NCI-H82 treated with DMSO at 0.1 percent for 48 hours (cell line): ENCODE results near the gene CBLB.

Experiments
- DNase-seq: peaks from one replicate; lab custom pipeline; 2025; ENCODE audit not compliant: unreplicated experiment; lab: John Stamatoyannopoulos, UW

The CBLB gene

DNA sequence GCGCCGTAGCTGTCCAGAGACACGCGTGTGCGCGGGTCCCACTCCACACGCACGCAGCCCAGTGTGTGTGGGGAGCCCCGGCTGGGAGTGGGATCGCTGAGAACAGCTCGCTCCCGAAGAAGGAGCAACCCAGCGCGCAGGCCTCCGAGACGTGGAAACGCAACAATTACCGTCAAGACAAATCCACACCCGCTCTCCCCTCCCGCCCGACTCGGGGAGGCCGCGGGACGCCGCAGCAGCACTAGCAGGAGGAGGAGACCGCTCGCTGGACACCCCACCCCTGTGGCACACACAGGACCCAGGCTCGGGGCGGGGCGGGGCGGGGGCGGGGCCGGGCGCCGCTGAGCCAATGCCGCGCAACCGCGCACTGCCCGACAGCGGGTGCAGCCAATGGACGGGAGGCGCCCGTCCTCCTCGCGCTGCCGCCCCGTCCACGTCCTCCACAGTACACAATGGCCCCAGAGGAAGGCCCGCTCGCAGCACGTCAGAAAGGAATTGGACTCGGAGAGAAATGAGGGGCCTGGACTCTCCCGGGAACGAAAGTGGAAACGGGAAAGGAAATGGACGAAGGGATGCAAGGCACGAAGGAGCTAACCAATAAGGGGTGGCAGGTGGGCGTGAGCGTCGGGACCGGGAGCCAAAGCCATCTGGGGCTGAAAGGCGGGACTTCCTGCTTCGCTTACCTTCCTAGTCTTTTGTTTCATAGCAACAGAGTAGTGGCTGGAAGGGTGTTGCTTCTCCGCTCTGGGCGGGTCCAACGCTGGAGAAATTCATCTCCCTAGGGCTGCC, at the start of gene CBLB:
CBLB (minus strand) TSS at position 271 of the 789 bp plus-strand sequence. CDS start 1,435 bp downstream, outside the sequence.
- peak; percentile 93 for DNase-seq

DNA sequence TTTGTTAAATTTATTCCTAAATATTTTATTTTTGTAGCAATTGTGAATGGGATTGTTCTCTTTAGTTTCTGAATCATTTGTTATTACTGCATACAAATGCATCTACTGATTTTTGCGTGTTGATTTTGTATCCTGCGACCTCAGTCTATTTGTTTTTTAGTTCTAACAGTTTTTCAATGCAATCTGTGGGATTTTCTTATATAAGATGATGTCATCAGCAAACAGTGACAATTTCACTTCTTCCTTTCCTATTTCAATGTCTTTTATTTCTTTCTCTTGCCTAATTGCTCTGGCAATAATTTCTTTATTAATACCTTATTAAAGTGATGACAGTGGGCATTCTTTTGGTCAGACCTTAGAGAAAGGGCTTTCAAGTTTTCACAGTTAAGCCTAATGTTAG, 48.0 kb upstream of the CBLB start:
- no peak for DNase-seq

GRCh38 chr3:105915524-105915923, 46.7 kb upstream of the CBLB start:
- no peak for DNase-seq

DNA sequence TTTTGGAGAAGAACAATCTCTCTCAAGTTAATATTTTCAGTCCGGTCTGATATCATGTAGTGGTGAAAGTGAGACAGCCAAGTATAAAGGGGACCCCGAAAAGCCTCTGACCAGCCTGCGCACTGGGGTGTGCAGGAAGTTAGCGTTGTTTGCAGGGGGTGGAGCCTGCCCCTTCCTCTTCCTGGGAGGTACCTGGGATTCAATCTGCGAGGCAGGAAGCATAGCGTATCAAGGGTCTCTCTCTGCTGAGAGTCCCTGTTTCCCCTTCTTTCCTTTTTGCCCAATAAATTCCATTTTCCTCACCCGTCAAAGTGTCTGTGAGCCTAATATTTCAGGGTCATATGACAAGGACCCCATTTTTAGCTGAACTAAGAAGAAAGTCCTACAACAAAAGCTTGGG, 44.8 kb upstream of the CBLB start:
- DNase-seq = no peak

DNA sequence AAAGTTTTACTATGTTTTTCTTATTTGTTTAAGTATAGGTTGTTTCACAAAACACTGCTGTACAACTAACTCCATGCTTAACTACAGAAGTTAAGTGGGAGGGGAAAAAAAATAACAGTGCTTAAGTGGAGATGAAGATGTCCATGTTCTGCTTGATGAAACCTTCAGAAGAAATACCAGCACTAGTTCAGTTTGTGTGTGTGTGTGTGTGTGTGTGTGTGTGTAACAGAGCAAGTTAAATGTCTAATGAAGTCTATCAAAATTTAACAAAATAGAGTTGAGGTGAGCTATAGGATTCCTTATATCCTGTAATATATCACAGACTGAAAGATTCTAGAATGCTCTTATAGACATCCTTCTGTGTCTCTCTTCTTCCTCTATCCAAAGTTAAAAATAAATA, 44.1 kb upstream of the CBLB start:
- no peak for DNase-seq

DNA sequence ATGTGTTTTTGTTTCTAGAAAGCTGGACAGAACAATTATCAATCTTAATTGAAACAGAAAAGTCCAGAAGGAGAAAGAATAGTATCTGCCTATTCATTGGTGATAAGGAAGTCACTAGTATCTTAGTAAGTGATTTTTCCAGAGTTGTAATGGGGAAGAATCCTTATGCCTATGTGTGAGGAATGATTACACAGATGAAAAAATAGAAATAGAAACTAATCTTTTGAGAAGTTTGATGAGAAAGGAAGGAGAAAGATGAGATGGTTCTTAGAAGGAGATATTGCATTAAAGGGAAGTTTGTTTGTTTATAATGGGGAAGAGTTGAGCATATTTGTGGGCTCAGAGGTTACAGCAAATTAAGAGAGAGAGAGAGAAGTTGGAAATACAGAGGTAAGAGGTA, 42.7 kb upstream of the CBLB start:
- no peak for DNase-seq

DNA sequence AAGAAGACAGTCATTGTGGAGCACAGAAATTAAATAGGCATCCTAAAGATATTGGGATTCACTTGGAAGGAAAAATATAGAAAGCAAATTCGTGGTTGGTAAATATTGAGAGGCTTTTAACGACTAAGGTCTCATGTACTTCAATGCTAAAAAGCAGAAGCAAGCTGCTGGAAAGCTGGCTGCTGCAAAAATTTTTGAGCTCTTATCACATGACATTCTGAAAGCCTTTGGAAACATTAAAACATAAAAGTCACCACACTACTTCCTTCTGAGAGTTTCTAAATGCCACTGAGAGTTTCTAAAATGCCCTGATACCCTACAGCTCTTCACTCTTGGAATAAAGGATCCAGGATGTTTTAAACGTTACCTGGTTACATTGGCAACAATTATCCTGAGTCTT, 39.0 kb upstream of the CBLB start:
- DNase-seq = no peak

DNA sequence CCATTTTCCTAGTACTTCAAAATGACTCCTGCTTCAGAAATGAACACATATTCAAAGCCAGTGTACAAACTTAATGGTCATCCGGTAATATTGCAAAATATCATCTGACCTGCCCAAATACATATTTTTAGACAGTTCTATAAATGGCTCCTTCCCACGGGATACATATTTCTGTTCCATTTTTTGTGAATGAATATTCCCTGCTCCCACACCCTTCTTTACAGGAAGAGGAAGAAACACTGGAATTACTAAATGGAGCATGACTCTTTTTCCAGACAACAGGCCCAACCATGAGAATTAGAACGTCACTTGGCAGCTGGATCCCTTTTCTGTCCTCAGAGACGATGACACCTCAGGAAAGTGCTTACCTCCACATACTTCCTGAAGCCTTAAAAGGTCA, 38.0 kb upstream of the CBLB start:
- DNase-seq = no peak

DNA sequence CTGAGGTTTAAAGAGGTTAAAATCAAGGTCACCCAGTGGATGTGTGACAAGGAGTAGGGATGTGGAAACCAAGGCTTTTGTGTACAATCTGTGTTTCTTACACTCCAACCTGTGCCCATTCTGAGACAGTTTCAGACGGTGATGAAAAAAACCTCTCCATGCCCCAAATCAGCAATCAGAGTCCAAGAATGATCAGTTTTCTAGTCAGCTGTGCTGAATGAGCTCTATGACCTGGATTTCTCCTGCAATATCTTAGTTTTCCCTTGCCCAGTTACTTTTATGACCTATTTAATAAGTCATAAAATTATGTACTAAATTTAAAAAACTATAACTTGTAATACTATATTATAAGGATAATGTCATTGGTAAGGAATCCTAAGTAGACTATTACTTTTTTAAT, 37.5 kb upstream of the CBLB start:
- no peak for DNase-seq

- DNase-seq = no peak
Observed at GRCh38 chr3:105905328-105905727, 36.5 kb upstream of the CBLB start.

- DNase-seq = no peak
Observed at GRCh38 chr3:105904678-105905284, 36.0 kb upstream of the CBLB start.

DNA sequence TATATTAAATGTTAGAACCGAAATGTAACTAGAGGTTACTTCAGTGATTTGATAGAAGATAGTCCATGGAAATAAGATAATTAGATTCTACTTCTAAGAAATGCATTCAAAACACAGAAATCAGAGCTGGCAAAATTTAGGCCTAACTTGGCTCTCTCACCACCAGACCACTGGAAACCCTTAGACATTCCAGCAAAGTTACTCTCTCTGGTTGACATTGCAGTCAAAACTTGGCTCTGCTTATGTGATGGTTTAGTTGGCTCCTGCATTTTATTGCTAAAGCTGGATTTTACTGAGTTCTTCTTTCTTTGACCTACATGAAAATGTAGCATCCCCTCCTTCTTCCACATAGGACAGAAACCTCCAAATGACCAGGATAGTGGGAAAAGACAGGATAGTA, 35.4 kb upstream of the CBLB start:
- DNase-seq = no peak

DNA sequence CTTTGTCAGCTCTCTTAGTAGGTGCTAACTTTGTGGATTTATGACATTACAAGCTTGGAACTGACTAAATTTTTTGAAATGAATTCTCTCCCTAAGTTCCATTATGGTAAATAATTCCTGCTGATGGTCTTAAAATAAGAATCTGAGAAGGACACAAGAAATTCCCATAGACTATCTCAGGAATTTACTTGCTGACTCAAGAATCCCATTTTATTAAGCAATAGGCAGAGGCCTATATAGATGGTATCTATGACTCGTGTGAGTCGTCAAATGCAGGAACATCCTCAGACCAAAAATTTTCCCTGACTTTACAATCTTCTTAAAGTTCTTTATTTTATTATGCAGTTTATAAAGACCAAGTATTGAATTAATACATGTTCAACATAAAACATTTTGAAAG, 30.7 kb upstream of the CBLB start:
- DNase-seq = no peak

DNA sequence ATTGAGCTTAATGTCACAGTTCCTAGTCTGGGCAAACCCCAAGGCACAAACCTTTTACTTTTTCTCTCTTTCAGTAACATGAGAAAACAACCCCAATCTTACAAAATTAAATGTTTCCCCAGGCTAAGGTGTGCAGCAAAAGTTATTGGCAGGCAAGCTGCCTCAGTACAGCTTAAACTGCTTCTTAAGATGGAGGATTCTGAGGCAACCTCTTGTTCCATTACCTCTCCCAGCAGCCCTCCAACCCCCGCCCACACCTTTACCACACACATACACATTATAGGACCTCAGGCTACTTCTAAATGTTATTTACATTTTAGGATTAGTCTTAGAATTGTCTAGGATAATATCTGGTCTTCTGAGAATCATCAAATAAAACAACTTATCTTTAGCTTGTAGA, 22.3 kb upstream of the CBLB start:
- DNase-seq = no peak

DNA sequence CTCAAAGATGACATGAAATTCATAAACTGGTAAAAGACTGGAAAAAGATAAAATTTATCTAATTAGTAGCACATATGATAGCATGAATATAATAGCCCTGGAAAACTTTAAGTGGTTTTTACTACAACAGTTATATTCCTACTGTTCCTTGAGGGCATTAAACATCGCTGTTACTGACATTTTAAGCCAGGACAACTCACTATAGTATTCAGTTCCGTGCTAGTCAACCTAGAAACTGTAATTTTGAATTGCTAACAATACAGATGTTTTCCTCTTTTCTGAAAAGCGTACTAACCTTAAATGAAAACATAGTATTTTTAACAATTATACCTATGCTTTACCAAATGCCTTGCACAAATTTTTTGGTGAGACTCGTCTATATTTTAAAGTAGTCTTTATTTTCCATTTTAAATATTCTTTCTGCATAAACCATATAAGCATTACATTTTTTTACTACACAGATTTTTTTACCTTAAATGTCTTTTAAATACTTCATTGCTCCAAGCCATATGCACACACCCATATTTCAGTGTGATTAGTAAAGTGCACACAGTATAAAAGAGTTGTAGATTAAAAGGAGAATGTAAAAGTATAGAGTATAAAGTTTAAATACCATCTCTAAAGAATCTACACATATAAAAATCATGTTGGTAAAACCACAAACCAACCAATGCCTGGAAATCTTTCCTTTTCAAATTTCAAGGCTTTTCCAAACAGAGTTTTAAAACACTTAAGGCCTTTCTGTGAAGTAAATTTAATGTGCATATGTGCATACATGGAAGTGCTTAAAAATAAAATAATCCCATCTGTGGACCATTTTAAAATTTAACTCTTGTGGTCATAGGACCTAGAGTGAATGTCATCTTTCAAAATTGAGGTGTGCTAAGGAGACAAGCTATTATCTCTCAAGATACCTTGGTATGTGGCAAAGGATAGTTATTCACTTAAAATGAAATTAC, 20.1 kb upstream of the CBLB start:
- DNase-seq = no peak

DNA sequence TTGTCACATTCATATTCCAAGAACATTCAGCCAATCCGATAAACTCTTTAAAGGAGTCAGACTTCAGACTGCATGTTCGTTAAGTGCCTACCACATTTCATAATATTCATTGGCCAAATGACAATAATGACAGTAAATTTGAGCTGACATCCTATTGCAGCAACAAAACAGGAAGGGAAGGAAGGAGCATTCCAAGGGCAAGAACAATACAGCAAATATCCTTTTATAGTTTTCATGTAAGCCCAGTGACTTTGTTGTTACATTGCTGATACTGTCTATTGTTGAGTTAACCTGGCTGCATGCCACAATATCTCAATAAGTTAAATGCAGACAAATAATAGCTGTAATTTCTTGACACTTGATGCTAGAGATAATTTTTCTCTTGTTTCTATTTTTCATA, 16.4 kb upstream of the CBLB start:
- DNase-seq = no peak

GRCh38 chr3:105883798-105884377, 15.1 kb upstream of the CBLB start:
- DNase-seq = no peak

- no peak for DNase-seq
Observed at GRCh38 chr3:105880681-105881290, 12.0 kb upstream of the CBLB start.

- DNase-seq = no peak
Observed at GRCh38 chr3:105878061-105878460, 9.2 kb upstream of the CBLB start.

GRCh38 chr3:105877336-105877910, 8.6 kb upstream of the CBLB start:
- DNase-seq = no peak
